Esophagus muscularis mucosa (tissue), 4 donors: Measurements from ENCODE around the gene CMYA5.

Source experiments
- EP300 ChIP-seq: sonication (generic); formaldehyde crosslinking; IDR thresholded peaks from one replicate; pipeline ENCODE4 v1.6.1; 2017; ENCODE audit warnings: antibody characterized with exemption
- POLR2AphosphoS5 ChIP-seq, 2 donors: sonication (generic); formaldehyde crosslinking; IDR thresholded peaks; one replicate each; pipeline ENCODE4 v1.6.1; 2017; ENCODE audit warnings: antibody characterized with exemption in 2 of 2
- TF ChIP-seq, protein P1 (sequence below), 3 experiments: fragments of 200-600 bp in 2 of 3; fragments of 450-650 bp in 1 of 3; sonication (generic) in 2 of 3; IDR thresholded peaks; one replicate each; pipeline ENCODE4 v1.5.1; 2017 to 2019; ENCODE audit warnings: antibody characterized with exemption in 3 of 3, mild to moderate bottlenecking in 2 of 3, moderate library complexity in 1 of 3

DNA sequence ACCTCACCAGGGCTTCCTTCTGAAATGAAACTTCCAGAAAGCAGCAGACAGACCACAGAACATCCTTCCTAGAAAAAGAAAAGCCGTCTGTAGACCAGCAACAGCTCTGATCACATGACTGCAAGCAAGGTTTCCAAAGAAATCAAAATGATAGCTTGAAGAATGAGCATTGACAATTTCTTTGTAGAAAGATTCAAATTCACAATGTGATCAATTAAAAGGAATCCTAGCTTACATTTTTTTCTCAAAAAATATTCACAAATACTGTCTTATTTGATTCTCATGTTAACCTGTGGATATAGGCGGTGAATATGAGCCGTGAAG, 156.5 kb downstream of the CMYA5 start:
- TF ChIP-seq, protein P1, sequence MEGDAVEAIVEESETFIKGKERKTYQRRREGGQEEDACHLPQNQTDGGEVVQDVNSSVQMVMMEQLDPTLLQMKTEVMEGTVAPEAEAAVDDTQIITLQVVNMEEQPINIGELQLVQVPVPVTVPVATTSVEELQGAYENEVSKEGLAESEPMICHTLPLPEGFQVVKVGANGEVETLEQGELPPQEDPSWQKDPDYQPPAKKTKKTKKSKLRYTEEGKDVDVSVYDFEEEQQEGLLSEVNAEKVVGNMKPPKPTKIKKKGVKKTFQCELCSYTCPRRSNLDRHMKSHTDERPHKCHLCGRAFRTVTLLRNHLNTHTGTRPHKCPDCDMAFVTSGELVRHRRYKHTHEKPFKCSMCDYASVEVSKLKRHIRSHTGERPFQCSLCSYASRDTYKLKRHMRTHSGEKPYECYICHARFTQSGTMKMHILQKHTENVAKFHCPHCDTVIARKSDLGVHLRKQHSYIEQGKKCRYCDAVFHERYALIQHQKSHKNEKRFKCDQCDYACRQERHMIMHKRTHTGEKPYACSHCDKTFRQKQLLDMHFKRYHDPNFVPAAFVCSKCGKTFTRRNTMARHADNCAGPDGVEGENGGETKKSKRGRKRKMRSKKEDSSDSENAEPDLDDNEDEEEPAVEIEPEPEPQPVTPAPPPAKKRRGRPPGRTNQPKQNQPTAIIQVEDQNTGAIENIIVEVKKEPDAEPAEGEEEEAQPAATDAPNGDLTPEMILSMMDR (IDR thresholded peaks at IDR 0.05) = no peak
- no peak for TF ChIP-seq EP300
- no peak for TF ChIP-seq POLR2AphosphoS5 (IDR thresholded peaks at IDR 0.05)
